Measurements from ENCODE around the gene GRIK4.

- no peak for TF ChIP-seq POLR2A (IDR thresholded peaks at IDR 0.05)
- TF ChIP-seq CTCF (IDR thresholded peaks at IDR 0.05), result no peak
- no peak for TF ChIP-seq EP300 (IDR thresholded peaks at IDR 0.05)
These were observed 131.7 kb downstream of the GRIK4 start for GRCh38 chr11:120643284-120643683.
